HepG2 (cell line): ENCODE data around the gene CNNM2. TPM values are rescaled to one million over a fixed set of nuclear protein-coding genes. Genes with fewer than 3 reads are reported as not detected.
"Not testable (repeated sequence)": the region's sequence is repeated elsewhere in the genome, so short reads cannot be mapped to it uniquely, and the experiment has no call there.

Experiments used
- ATAC-seq: fragments of 200-7000 bp; cut with Tn5 transposase; 3 replicates; pipeline ENCODE4 v1.9.1; 2020; ENCODE audit warnings: mild to moderate bottlenecking, moderate library complexity
- BruUV-seq: library from RNA; stranded (reverse); fragments of 400-500 nt; replicated peaks from 2 replicates; lab custom pipeline; 2021; lab: Mats Ljungman, UMichigan
- CTCF ChIA-PET: fragments of 300-600 bp; formaldehyde crosslinking; extraction: SDS; loops from one replicate; lab custom pipeline; 2021; ENCODE audit warnings: low total read pairs, inconsistent platforms, low intra/inter-chr PET ratio; lab: Yijun Ruan, JAX
- POLR2A ChIA-PET: fragments of 350-600 bp; sonication (Branson Sonifier 250); formaldehyde crosslinking; loops from one replicate; lab custom pipeline; 2020; ENCODE audit warnings: antibody characterized with exemption, inconsistent platforms; lab: Yijun Ruan, JAX
- DNase-seq: peaks from one replicate; pipeline ENCODE4 v3.0.0-alpha.2; 2015; ENCODE audit warnings: low spot score
- FAIRE-seq: peaks from 3 replicates; lab custom pipeline; 2011; peaks lifted over from hg19 to GRCh38; lab: Jason Lieb, UNC
- H2AFZ ChIP-seq: one replicate; pipeline ENCODE4 v1.6.1; 2011; ENCODE audit warnings: low read length, inconsistent platforms
- H3K27ac ChIP-seq: fragments of 300-600 bp; 3 replicates; pipeline ENCODE4 v1.8.0; 2011; ENCODE audit warnings: mixed run types, mild to moderate bottlenecking, mixed read lengths, low read length, inconsistent platforms; ENCODE audit not compliant: insufficient read depth; ENCODE audit errors: extremely low read length
- H3K27me3 ChIP-seq, 2 experiments: fragments of 200-600 bp in 1 of 2; 2 replicates in 1 of 2; 3 replicates in 1 of 2; pipeline versions ENCODE4 v1.6.0 to v1.8.0; 2011; ENCODE audit warnings: low read length in 2 of 2, mild to moderate bottlenecking in 2 of 2, moderate library complexity in 2 of 2, inconsistent platforms in 1 of 2; ENCODE audit not compliant: insufficient read depth in 2 of 2, control insufficient read depth in 1 of 2
- H3K36me3 ChIP-seq, 2 experiments: fragments of 200-600 bp in 1 of 2; replicated peaks in 1 of 2; 2 replicates in 1 of 2; 3 replicates in 1 of 2; pipeline versions ENCODE4 v1.5.1 to v1.8.0; 2011; ENCODE audit warnings: low read length in 2 of 2, inconsistent platforms in 1 of 2; ENCODE audit not compliant: insufficient read depth in 2 of 2, control insufficient read depth in 1 of 2
- H3K4me1 ChIP-seq: 2 replicates; pipeline ENCODE4 v1.5.1; 2012; ENCODE audit warnings: low read length, inconsistent platforms; ENCODE audit not compliant: insufficient read depth
- H3K4me2 ChIP-seq: 2 replicates; pipeline ENCODE4 v1.6.0; 2011; ENCODE audit warnings: low read depth, low read length, inconsistent platforms
- H3K4me3 ChIP-seq, 3 experiments: fragments of 200-600 bp in 1 of 3; sonication (generic), shearing (Covaris generic) in 1 of 3; replicated peaks in 1 of 3; 2 replicates each; pipeline ENCODE4 v1.5.1; 2011 to 2016; ENCODE audit warnings: low read length in 3 of 3, inconsistent platforms in 2 of 3, low read depth in 2 of 3, mild to moderate bottlenecking in 2 of 3, control low read depth in 1 of 3, mixed read lengths in 1 of 3; ENCODE audit not compliant: insufficient read depth in 1 of 3
- H3K79me2 ChIP-seq: one replicate; pipeline ENCODE4 v1.6.1; 2011; ENCODE audit warnings: low read length, inconsistent platforms; ENCODE audit not compliant: insufficient read depth
- H3K9ac ChIP-seq: 2 replicates; pipeline ENCODE4 v1.6.0; 2011; ENCODE audit warnings: mild to moderate bottlenecking, low read depth, low read length, inconsistent platforms; ENCODE audit not compliant: insufficient read depth
- H3K9me3 ChIP-seq: 2 replicates; pipeline ENCODE4 v1.5.1; 2012; ENCODE audit warnings: mild to moderate bottlenecking, low read length
- H4K20me1 ChIP-seq: 2 replicates; pipeline ENCODE4 v1.6.0; 2011; ENCODE audit warnings: inconsistent platforms, mild to moderate bottlenecking, low read length, moderate library complexity; ENCODE audit not compliant: insufficient read depth
- FOXK2 ChIP-seq: fragments of 450-650 bp; IDR thresholded peaks from 2 replicates; pipeline ENCODE4 v1.6.1; 2016
- KDM5A ChIP-seq: fragments of 200-600 bp; sonication (generic); IDR thresholded peaks from 2 replicates; pipeline ENCODE4 v1.7.0; 2018; ENCODE audit warnings: antibody characterized with exemption, mild to moderate bottlenecking, low read length, borderline replicate concordance
- SRSF4 ChIP-seq: fragments of 200-400 bp; formaldehyde crosslinking; IDR thresholded peaks from one replicate; pipeline ENCODE4 v1.6.1; 2018; ENCODE audit warnings: mild to moderate bottlenecking, low read depth, low read length, moderate library complexity; ENCODE audit not compliant: poor library complexity, severe bottlenecking
- ZMAT3 ChIP-seq: sonication (generic); formaldehyde crosslinking; conservative IDR thresholded peaks from 2 replicates; pipeline ENCODE4 v1.7.0; 2021; ENCODE audit warnings: missing genetic modification reagents
- ZNF264 ChIP-seq: sonication (generic); formaldehyde crosslinking; IDR thresholded peaks from 2 replicates; pipeline ENCODE4 v1.4.0; 2020; ENCODE audit warnings: missing genetic modification reagents
- WGBS: methylation state at CpG from one replicate; pipeline ENCODE4 v1.1.6; 2017; ENCODE audit warnings: low lambda C conversion rate; 5-methylcytosine and 5-hydroxymethylcytosine counted together
- in situ Hi-C: cut with HindIII; loops from 2 replicates; pipeline ENCODE4 v1.10.0; 2017; ENCODE audit warnings: low pct_unique_long_range_greater_than_20kb; ENCODE audit not compliant: extremely low pct_ligation_motif_present
- intact Hi-C: fragments of 100-400 bp; cut with micrococcal nuclease; formaldehyde crosslinking; loops from one replicate; pipeline ENCODE4 v1.10.0; 2022; ENCODE audit not compliant: unreplicated experiment
- polyA plus RNA-seq, 8 experiments: library from polyadenylated mRNA; depleted of rRNA in 3 of 8; stranded (reverse) in 7 of 8; unstranded in 1 of 8; fragments of >200 nt; fragmentation: Illumina TruSeq in 4 of 8; extraction: Trizol in 4 of 8; gene quantifications; 2 replicates each; pipeline versions ENCODE4 v1.2.1 to v1.2.3, GENCODE V29; 2011 to 2016; ENCODE audit warnings: low read depth in 4 of 8, missing spikeins in 1 of 8, mixed read lengths in 1 of 8; ENCODE audit not compliant: insufficient read depth in 1 of 8
- total RNA-seq, 5 experiments: library from RNA; depleted of rRNA; stranded (reverse); fragments of >200 nt; fragmentation: Illumina TruSeq; extraction: Trizol; gene quantifications; 2 replicates each; pipeline ENCODE4 v1.2.3, GENCODE V29; 2016; ENCODE audit warnings: low read depth in 1 of 5
- TF ChIP-seq, protein P1 (sequence below): sonication (generic); formaldehyde crosslinking; IDR thresholded peaks from 2 replicates; pipeline ENCODE4 v1.5.1; 2020; ENCODE audit warnings: mild to moderate bottlenecking, moderate library complexity, missing genetic modification reagents
- TF ChIP-seq, protein P2 (sequence below): sonication (generic); formaldehyde crosslinking; IDR thresholded peaks from 2 replicates; pipeline ENCODE4 v1.5.1; 2020; ENCODE audit warnings: missing genetic modification reagents, mild to moderate bottlenecking, borderline replicate concordance
- TF ChIP-seq, protein P3 (sequence below): sonication (generic); formaldehyde crosslinking; IDR thresholded peaks from 2 replicates; pipeline ENCODE4 v1.5.0; 2020; ENCODE audit warnings: mild to moderate bottlenecking, missing genetic modification reagents

CNNM2 gene
- total and polyA plus RNA-seq, 2 of the 13 experiments (the other 11 are each of a cell fraction or from before 2014, with no cell fraction given) = 7.1 to 9.0 TPM

DNA sequence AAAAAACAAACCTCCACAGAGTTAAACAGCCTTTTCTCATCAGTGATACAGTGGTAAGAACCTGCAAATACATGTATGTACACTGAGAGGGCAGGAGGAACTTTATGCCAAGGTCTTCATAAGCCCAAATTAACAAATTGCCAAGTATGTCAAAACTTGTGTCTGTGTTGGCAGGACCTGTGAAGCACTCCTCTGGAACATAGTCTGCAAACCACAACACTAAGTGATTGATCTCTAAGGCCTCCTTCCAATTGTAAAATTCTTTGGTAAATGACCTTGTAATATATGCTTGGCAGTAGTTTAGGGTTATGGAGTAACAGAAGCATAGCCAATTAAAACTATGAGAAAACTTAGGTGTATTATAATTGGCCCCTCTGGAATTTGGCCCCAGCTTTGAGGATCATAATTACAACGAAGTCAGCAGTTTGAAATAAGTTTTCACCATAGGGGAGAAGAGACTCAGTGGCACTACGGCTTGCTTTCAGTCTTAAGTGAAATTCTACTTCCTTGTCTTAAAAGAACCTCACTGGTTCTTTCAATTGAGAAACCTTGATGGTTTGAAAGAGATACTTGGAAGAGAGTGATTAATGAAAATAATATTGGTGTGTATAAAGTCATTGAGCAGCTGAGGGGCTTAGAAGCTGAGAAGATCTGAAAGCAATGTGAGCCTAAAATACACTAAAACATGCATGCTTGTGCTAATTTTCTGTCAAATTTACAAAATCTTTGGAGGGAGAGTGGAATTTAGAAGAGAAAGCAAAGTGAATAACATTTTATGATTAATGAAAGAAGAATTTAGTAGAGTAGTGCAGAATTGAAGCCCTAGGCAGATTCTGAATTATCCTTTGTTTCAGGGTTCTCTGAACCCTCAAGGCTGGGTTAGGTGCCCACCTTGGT lies 57.6 kb downstream of the CNNM2 start (continued):
- TF ChIP-seq, protein P1, sequence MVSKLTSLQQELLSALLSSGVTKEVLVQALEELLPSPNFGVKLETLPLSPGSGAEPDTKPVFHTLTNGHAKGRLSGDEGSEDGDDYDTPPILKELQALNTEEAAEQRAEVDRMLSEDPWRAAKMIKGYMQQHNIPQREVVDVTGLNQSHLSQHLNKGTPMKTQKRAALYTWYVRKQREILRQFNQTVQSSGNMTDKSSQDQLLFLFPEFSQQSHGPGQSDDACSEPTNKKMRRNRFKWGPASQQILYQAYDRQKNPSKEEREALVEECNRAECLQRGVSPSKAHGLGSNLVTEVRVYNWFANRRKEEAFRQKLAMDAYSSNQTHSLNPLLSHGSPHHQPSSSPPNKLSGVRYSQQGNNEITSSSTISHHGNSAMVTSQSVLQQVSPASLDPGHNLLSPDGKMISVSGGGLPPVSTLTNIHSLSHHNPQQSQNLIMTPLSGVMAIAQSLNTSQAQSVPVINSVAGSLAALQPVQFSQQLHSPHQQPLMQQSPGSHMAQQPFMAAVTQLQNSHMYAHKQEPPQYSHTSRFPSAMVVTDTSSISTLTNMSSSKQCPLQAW (CRISPR knock-in tag) = no peak
- no peak for TF ChIP-seq ZNF264 (CRISPR knock-in tag)

DNA sequence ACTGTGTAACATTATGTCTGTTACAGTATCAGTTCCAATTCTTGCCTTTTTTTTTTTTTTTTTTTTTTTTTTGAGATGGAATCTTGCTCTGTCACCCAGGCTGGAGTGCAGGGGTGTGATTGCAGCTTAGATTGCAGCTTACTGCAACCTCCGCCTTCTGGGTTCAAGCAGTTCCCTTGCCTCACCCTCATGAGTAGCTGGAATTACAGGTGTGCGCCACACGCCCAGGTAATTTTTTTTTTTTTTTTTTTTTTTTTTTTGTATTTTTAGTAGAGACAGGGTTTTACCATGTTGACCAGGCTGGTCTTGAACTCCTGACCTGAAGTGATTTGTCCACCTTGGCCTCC lies 58.3 kb downstream of the CNNM2 start:
- H3K27ac ChIP-seq, DNase-seq, H3K9ac ChIP-seq, H3K9me3 ChIP-seq, BruUV-seq, H3K4me3 ChIP-seq, POLR2A ChIA-PET, H3K4me2 ChIP-seq, H2AFZ ChIP-seq, ATAC-seq, H3K27me3 ChIP-seq, H3K36me3 ChIP-seq, intact Hi-C loops, H4K20me1 ChIP-seq, FAIRE-seq, CTCF ChIA-PET, in situ Hi-C loops: not testable (repeated sequence)
- peaks cover 21% of the 10 kb centered on the region for H3K79me2 ChIP-seq
- peaks cover 23% of the 10 kb centered on the region for H3K4me1 ChIP-seq
- 96% methylated on average over 3 of the region's 3 CpGs for WGBS

DNA sequence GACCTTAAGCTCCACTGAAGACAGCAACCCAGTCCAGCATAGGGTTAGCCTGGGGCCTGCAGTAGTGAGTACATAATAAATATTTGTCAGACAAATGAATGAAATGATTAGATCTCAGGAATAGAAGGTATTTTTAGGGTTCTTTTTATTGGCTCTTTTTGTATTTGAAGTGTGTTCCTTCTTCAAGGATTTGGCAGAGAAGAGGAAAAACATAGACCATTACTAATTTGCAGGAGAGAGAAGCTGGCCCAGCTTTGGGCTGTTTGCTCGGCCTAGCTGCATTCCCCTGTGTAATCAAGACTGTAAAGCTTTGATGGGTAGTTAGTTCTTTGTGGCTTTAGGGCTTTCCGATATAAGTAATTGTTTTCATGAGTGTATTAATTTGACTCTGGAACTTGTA lies 64.2 kb downstream of the CNNM2 start:
- in situ Hi-C loops = no loop called here
- Histone ChIP-seq H4K20me1 (no peaks in the 10 kb centered on the region), H3K79me2 (peaks cover 22% of the 10 kb centered on the region), H3K36me3 (no peaks in the 10 kb centered on the region), H3K4me1 (peaks cover 34% of the 10 kb centered on the region), H3K9ac (no peak overlapping the region), H2AFZ (no peak overlapping the region), H3K27ac (no peak overlapping the region), H3K9me3 (no peaks in the 10 kb centered on the region), H3K4me3 (no peak overlapping the region), H3K4me2 (no peak overlapping the region), H3K27me3 (no peaks in the 10 kb centered on the region)
- WGBS = 89% methylated on average over 2 of the region's 2 CpGs
- ATAC-seq (no peak), DNase-seq (no peak), FAIRE-seq (no peak)
- no TSS peak for BruUV-seq
- intact Hi-C loops = no loop called here
- ChIA-PET CTCF (no interaction called here), POLR2A (no interaction called here)
- TF ChIP-seq KDM5A (no peak), ZMAT3 (CRISPR knock-in tag) (no peak), SRSF4 (no peak), FOXK2 (no peak)
- TF ChIP-seq, protein P2, sequence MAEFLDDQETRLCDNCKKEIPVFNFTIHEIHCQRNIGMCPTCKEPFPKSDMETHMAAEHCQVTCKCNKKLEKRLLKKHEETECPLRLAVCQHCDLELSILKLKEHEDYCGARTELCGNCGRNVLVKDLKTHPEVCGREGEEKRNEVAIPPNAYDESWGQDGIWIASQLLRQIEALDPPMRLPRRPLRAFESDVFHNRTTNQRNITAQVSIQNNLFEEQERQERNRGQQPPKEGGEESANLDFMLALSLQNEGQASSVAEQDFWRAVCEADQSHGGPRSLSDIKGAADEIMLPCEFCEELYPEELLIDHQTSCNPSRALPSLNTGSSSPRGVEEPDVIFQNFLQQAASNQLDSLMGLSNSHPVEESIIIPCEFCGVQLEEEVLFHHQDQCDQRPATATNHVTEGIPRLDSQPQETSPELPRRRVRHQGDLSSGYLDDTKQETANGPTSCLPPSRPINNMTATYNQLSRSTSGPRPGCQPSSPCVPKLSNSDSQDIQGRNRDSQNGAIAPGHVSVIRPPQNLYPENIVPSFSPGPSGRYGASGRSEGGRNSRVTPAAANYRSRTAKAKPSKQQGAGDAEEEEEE = no peak
- TF ChIP-seq, protein P3, sequence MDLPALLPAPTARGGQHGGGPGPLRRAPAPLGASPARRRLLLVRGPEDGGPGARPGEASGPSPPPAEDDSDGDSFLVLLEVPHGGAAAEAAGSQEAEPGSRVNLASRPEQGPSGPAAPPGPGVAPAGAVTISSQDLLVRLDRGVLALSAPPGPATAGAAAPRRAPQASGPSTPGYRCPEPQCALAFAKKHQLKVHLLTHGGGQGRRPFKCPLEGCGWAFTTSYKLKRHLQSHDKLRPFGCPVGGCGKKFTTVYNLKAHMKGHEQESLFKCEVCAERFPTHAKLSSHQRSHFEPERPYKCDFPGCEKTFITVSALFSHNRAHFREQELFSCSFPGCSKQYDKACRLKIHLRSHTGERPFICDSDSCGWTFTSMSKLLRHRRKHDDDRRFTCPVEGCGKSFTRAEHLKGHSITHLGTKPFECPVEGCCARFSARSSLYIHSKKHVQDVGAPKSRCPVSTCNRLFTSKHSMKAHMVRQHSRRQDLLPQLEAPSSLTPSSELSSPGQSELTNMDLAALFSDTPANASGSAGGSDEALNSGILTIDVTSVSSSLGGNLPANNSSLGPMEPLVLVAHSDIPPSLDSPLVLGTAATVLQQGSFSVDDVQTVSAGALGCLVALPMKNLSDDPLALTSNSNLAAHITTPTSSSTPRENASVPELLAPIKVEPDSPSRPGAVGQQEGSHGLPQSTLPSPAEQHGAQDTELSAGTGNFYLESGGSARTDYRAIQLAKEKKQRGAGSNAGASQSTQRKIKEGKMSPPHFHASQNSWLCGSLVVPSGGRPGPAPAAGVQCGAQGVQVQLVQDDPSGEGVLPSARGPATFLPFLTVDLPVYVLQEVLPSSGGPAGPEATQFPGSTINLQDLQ (CRISPR knock-in tag) = no peak
